ENCODE data around the gene PRDM5.

- TF ChIP-seq CTCF (IDR thresholded peaks at IDR 0.05 in 2 of 3, conservative IDR thresholded peaks at IDR 0.05 in 1 of 3; ENCODE audit: borderline replicate concordance in 1 of 3, insufficient read depth in 1 of 3, low read depth in 2 of 3, low read length in 2 of 3) (no peak), POLR2AphosphoS5 (IDR thresholded peaks at IDR 0.05; ENCODE audit: low read depth, low read length) (no peak), ZBTB33 (IDR thresholded peaks at IDR 0.05; ENCODE audit: extremely low read depth, insufficient replicate concordance, low read length) (no peak), SP1 (IDR thresholded peaks at IDR 0.05; ENCODE audit: low read depth) (no peak), RAD21 (IDR thresholded peaks at IDR 0.05; ENCODE audit: low read depth) (no peak), POLR2A (IDR thresholded peaks at IDR 0.05; ENCODE audit: borderline replicate concordance, extremely low read depth, insufficient read depth, insufficient read length) (no peak), ZFX (IDR thresholded peaks at IDR 0.05) (no peak), EZH2phosphoT487 (IDR thresholded peaks at IDR 0.05; ENCODE audit: borderline replicate concordance) (no peak), TCF7L2 (IDR thresholded peaks at IDR 0.05; ENCODE audit: borderline replicate concordance, extremely low read depth, insufficient read depth, insufficient read length) (no peak), EGR1 (IDR thresholded peaks at IDR 0.05; ENCODE audit: low read depth) (no peak)
- TF ChIP-seq, protein P1, sequence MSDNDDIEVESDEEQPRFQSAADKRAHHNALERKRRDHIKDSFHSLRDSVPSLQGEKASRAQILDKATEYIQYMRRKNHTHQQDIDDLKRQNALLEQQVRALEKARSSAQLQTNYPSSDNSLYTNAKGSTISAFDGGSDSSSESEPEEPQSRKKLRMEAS (IDR thresholded peaks at IDR 0.05): no peak
These were observed 4.4 kb downstream of the PRDM5 start for GRCh38 chr4:120918092-120918491.
